Lower leg skin (tissue), 3 donors: ENCODE data around the gene NT5M.

Experiments used
- POLR2A ChIP-seq, 2 donors: fragments of 450-650 bp; IDR thresholded peaks; one replicate each; pipeline ENCODE4 v1.6.1; 2016 to 2017; ENCODE audit warnings: antibody characterized with exemption in 2 of 2, mild to moderate bottlenecking in 1 of 2, moderate library complexity in 1 of 2
- TF ChIP-seq, protein P1 (sequence below), 3 donors: fragments of 450-650 bp; IDR thresholded peaks; one replicate each; pipeline ENCODE4 v1.5.1; 2016; ENCODE audit warnings: antibody characterized with exemption in 3 of 3, mild to moderate bottlenecking in 3 of 3, moderate library complexity in 2 of 3

DNA sequence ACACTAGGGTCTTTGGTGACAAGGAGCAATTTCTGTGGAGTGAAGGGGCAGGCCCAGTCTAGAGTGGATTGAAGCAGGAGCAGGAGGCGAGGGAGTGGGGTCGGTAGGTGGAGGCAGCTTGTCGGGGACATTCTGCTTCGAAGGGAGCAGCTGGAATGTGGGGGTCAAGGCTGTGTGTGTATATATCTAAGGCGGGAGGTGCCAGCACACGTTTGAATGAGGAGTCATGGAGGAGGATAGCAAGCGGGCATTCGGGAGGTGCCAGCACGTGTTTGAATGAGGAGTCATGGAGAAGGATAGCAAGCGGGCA is 17.7 kb downstream of the NT5M start:
- TF ChIP-seq, protein P1, sequence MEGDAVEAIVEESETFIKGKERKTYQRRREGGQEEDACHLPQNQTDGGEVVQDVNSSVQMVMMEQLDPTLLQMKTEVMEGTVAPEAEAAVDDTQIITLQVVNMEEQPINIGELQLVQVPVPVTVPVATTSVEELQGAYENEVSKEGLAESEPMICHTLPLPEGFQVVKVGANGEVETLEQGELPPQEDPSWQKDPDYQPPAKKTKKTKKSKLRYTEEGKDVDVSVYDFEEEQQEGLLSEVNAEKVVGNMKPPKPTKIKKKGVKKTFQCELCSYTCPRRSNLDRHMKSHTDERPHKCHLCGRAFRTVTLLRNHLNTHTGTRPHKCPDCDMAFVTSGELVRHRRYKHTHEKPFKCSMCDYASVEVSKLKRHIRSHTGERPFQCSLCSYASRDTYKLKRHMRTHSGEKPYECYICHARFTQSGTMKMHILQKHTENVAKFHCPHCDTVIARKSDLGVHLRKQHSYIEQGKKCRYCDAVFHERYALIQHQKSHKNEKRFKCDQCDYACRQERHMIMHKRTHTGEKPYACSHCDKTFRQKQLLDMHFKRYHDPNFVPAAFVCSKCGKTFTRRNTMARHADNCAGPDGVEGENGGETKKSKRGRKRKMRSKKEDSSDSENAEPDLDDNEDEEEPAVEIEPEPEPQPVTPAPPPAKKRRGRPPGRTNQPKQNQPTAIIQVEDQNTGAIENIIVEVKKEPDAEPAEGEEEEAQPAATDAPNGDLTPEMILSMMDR (IDR thresholded peaks at IDR 0.05): no peak
- no peak for TF ChIP-seq POLR2A (IDR thresholded peaks at IDR 0.05)
